Stimulated activated CD4-positive, alpha-beta T cell treated with anti-CD3 and anti-CD28 coated beads, Interleukin-4, amount 100 ng/mL, for 4 hours (primary cell): ENCODE measurements around the gene PCDHGC3.

ENCODE experiments used
- DNase-seq, 2 experiments: peaks; one replicate each; pipeline ENCODE4 v3.0.0-alpha.2; 2020

The PCDHGC3 gene

DNA sequence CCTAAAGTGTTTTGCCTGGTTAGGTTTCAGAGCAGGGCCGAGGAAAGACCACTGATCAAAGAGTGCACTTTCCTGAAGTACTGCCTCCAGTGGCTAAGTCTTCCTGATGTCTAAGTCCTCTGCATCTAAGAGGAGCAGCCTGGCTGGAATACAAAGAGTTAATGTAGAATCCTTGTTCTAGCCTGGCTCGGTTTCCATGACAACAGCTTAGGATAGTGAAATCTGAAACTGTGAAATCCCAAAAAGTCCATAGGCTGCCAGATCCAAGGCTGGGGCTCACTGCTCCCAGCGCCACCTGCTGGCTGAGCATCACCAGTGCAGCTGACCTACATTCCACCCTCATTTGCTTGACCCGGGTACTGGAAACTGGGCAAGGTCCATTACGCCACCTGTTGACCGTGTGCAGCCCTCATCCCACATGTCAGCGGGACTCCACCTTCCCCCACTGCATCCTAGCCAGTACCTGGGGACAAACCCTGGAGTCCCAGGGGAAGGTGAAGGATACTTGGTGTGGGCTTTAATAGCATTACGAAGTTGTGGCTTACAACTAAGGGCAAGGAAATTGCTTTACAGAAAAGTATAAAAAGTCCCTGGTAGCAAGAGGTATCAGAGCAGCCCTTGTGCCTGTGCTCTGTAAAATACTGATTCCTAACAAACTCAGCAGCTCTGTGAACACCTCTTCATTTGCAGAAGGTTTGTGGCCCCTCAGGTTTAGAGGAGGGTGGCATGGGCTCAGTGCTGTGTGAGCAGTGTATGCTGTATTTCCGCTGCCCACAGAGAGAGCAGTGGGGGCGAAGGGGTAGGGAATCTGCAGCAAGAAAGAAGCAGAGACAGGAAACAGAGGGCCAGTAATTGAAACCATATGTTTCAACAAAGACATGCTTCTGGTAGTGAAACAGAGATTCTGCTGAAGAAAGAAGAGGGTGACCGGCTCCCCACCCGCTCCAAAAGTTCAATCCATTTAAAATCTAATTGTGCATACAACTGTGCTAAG is 49.1 kb downstream of the PCDHGC3 start:
- peak; percentile 35 to 47 for DNase-seq

DNA sequence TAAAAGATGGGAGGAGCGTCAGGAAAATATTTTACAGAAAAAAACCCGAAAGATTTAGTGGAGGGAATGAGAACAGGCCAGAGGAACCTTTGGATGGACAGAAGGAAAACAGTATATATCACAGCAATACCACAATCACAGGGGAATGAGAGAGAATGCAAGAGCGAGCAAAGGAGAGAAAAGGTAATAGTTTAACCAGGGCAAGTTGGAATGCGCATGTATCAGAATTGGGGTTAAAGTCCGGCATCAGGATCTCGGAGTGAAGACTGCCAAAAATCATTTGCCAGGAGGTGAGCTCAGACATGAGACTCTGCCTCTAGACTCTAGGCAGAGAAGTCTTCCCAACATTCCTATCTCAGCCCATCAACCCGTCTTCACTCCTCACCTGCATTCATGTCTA is 49.9 kb downstream of the PCDHGC3 start:
- no peak for DNase-seq

DNA sequence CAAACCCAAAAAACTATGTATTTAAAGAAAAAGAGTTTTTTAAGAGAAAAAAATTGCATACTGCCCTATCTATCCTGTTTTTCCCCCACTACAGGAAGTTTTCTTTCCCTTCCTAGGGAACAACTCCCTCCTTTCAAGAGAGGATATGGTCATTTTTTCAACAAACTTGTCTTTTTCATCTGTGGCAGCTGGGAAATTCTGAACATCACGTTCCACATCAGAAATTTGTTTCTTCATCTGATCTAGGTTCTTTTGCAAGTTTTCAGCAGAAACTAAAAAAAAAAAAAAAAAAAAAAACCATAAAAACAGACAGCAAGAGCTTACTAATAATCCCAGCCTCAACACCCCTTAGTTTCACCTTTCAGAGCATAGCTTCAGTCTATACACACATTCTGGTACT is 51.7 kb downstream of the PCDHGC3 start:
- DNase-seq, result no peak
